ENCODE data around the gene CYP4B1. TPM values are rescaled to one million over a fixed set of nuclear protein-coding genes. Genes with fewer than 3 reads are reported as not detected.

The CYP4B1 gene
- total RNA-seq, 1 experiment from 2014 or later: not detected

DNA sequence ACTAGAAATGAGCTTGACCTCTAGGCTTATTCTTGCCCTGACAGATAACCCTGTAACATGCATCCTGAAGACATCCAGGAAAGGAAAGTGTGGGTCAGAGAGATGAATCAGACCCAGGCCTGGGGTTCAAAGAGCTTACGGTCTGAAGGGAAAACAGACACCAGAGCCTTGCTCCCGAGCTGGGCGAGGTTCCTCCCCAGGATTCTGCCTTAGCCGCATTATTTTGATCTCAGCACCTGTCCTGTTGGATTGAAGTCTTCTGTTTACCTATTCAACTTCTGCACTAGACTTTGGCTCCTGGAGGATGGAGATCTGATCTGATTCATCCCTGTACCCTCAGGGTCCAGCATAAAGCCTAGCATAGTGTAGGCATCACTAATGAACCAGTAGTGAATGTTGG is 1.9 kb downstream of the CYP4B1 start:
- Histone ChIP-seq H4K5ac (ENCODE audit: insufficient read length, low read depth, low read length) (no peak overlapping the region), H3K4ac (ENCODE audit: low read depth, low read length) (no peak overlapping the region), H3K56ac (ENCODE audit: insufficient read length, low read depth, low read length) (no peak overlapping the region), H2AK5ac (ENCODE audit: insufficient read length, low read length) (no peak overlapping the region), H3K27me3 (ENCODE audit: insufficient read depth, low read length) (no peaks in the 10 kb centered on the region), H4K91ac (ENCODE audit: insufficient read length, low read depth, low read length) (no peak overlapping the region), H3K23ac (ENCODE audit: insufficient read length, low read depth, low read length) (no peak overlapping the region), H2BK5ac (ENCODE audit: insufficient read length, low read length) (no peak overlapping the region), H4K8ac (replicated peaks; ENCODE audit: insufficient read length, low read depth, low read length) (no peak overlapping the region), H3K23me2 (ENCODE audit: insufficient read length, low read depth, low read length, poor library complexity, severe bottlenecking) (no peaks in the 10 kb centered on the region), H3K79me2 (ENCODE audit: insufficient read depth, low read length) (no peaks in the 10 kb centered on the region), H2BK20ac (ENCODE audit: low read depth, low read length, poor library complexity, severe bottlenecking) (no peak overlapping the region), H2BK15ac (ENCODE audit: low read depth, low read length) (no peak overlapping the region), H3K14ac (ENCODE audit: insufficient read depth, low read length) (no peak overlapping the region), H4K20me1 (ENCODE audit: control insufficient read depth, insufficient read depth, insufficient read length) (no peaks in the 10 kb centered on the region), H3K4me2 (ENCODE audit: insufficient read depth, insufficient read length, low read length) (no peak overlapping the region), H3K4me1 (ENCODE audit: insufficient read depth, low read length) (no peaks in the 10 kb centered on the region), H2BK12ac (ENCODE audit: insufficient read length, low read depth, low read length) (no peak overlapping the region), H3T11ph (ENCODE audit: low read length) (no peak overlapping the region), H3K9me3 (ENCODE audit: control insufficient read depth, low read depth, low read length) (no peaks in the 10 kb centered on the region), H3K27ac (ENCODE audit: insufficient read length, low read depth, low read length) (no peak overlapping the region), H3K79me1 (ENCODE audit: insufficient read depth, low read depth, low read length, poor library complexity, severe bottlenecking) (no peaks in the 10 kb centered on the region), H2BK120ac (ENCODE audit: low read depth, low read length, poor library complexity, severe bottlenecking) (no peak overlapping the region), H3K9ac (ENCODE audit: extremely low read depth, insufficient read length, low read length) (no peak overlapping the region), H2AFZ (ENCODE audit: low read length) (no peak overlapping the region), H3K18ac (ENCODE audit: insufficient read length, low read depth, low read length) (no peak overlapping the region)
- Mint-ChIP-seq H3K4me1 (peaks cover 0 to 2% of the 10 kb centered on the region in 2 experiments; a peak in 1 of 4 replicates), H3K9me3 (no peaks in the 10 kb centered on the region), H3K27ac (no peak overlapping the region), H3K36me3 (ENCODE audit: insufficient read depth in 1 of 3, low read depth in 3 of 3) (no peaks in the 10 kb centered on the region), H3K4me3 (no peak overlapping the region), H3K27me3 (ENCODE audit: low read depth) (peaks cover 28% of the 10 kb centered on the region)
- DNase-seq: no peak
- WGBS (ENCODE audit: extremely low coverage, insufficient read length, low lambda C conversion rate): no CpG with 5 or more reads among the region's 4 CpGs
- TF ChIP-seq, protein P1, sequence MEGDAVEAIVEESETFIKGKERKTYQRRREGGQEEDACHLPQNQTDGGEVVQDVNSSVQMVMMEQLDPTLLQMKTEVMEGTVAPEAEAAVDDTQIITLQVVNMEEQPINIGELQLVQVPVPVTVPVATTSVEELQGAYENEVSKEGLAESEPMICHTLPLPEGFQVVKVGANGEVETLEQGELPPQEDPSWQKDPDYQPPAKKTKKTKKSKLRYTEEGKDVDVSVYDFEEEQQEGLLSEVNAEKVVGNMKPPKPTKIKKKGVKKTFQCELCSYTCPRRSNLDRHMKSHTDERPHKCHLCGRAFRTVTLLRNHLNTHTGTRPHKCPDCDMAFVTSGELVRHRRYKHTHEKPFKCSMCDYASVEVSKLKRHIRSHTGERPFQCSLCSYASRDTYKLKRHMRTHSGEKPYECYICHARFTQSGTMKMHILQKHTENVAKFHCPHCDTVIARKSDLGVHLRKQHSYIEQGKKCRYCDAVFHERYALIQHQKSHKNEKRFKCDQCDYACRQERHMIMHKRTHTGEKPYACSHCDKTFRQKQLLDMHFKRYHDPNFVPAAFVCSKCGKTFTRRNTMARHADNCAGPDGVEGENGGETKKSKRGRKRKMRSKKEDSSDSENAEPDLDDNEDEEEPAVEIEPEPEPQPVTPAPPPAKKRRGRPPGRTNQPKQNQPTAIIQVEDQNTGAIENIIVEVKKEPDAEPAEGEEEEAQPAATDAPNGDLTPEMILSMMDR (conservative IDR thresholded peaks at IDR 0.05): no peak
